Activated CD4-positive, alpha-beta T cell treated with anti-CD3 and anti-CD28 coated beads, Interleukin-2, amount 10 ng/mL, durations not matched to agents 24 days and 14 days (primary cell): ENCODE measurements around the gene CACNG6. TPM values are rescaled to one million over a fixed set of nuclear protein-coding genes. Genes with fewer than 3 reads are reported as not detected.

Experiments used
- DNase-seq: peaks from one replicate; pipeline ENCODE4 v3.0.0; 2022
- H3K27ac Mint-ChIP-seq: one replicate; pipeline ENCODE4 v1.8.0; 2022; ENCODE audit warnings: mild to moderate bottlenecking, mixed read lengths
- H3K27me3 Mint-ChIP-seq: one replicate; pipeline ENCODE4 v1.8.0; 2022; ENCODE audit warnings: mixed read lengths
- H3K36me3 Mint-ChIP-seq: one replicate; pipeline ENCODE4 v1.8.0; 2022; ENCODE audit warnings: low read depth, mild to moderate bottlenecking, mixed read lengths
- H3K4me1 Mint-ChIP-seq: one replicate; pipeline ENCODE4 v1.8.0; 2021; ENCODE audit warnings: mixed read lengths
- H3K4me3 Mint-ChIP-seq: one replicate; pipeline ENCODE4 v1.8.0; 2022; ENCODE audit warnings: mild to moderate bottlenecking, moderate library complexity, mixed read lengths
- H3K9me3 Mint-ChIP-seq: one replicate; pipeline ENCODE4 v1.8.0; 2021; ENCODE audit warnings: mixed read lengths
- intact Hi-C: fragments of 100-400 bp; cut with micrococcal nuclease; formaldehyde crosslinking; loops from one replicate; pipeline ENCODE4 v1.15.1; 2023
- total RNA-seq: library from RNA; stranded (reverse); gene quantifications from 2 replicates; pipeline ENCODE4 v1.2.3, GENCODE V29; 2022

CACNG6 gene
- total RNA-seq, 1 donor from 2014 or later: not detected

DNA sequence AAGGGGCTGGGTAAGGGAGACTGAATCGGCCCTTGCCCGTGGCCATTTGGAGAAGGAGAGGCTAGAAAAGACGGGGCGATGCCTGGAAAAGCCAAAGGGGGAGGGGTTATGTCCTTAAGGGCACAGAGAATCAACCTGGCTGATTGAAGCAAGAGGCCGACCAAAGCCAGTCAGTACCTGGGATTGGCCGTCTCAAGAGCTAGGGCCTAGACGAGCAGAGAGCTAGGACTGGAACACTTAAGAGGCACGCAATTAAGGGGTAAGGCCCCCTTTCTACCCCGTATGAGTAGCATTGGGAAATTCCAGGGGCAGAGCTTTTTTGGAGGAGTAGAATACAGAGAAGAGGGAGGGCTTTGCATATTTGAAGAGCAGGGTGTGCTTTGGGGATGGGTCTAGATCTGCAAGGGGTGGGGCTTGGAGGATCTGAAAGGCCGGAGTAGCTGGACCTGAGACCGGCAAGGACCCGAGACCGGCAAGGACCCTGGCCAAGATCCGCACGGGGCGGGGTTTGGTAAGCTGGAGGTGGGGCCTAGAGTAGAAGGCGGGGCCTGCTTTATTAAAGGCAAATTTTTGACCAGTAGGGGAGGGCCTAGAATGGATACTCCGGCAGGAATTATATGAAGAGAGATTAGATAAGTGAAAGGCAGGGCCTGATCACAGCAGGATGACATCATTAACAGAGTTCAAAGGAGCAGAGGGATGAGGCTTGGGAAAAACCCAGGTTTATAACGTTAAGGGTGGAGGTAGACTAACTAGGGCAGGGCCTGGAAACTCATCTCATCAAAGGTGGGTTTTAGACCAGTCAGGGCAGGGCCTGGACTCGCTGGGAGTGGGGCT is 10.7 kb upstream of the CACNG6 start:
- Mint-ChIP-seq H3K9me3 (peaks cover 20% of the 10 kb centered on the region), H3K27me3 (peaks cover 43% of the 10 kb centered on the region), H3K4me1 (peaks cover 15% of the 10 kb centered on the region), H3K27ac (no peak overlapping the region), H3K4me3 (peak overlapping the region; percentile 49), H3K36me3 (peaks cover 9% of the 10 kb centered on the region)
- intact Hi-C loops: no loop called here
- DNase-seq: no peak

DNA sequence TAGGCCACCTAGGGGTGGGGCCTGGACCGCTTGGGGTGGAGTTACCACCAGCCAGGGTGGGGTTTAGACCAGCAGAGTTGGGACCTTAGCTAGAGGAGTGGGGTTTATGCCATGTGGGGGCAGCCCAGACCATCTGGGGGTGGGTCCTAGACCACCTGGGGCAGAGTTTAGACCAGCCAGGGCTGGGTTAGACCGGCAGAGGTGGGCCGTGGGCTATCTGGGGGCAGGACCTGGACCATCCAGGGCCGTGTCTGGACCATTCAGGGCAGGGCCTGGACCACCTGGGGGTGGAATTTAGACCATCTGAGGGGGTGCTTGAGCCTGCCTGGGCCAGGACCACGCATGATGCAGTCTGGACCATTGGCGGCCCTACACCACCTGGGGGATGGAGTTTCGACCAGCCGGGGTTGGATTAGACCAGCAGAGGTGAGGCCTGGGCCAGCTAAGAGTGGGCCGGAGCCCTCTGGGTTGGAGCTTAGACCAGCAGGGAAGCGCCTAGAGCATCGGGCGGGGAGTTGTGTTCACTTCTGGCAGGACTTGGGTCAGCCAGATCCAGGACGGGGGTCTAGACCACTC is 10.0 kb upstream of the CACNG6 start:
- intact Hi-C loops: no loop called here
- Mint-ChIP-seq H3K4me3 (no peak overlapping the region), H3K27ac (no peak overlapping the region), H3K4me1 (peaks cover 15% of the 10 kb centered on the region), H3K36me3 (peaks cover 9% of the 10 kb centered on the region), H3K9me3 (peaks cover 20% of the 10 kb centered on the region), H3K27me3 (peaks cover 43% of the 10 kb centered on the region)
- no peak for DNase-seq

DNA sequence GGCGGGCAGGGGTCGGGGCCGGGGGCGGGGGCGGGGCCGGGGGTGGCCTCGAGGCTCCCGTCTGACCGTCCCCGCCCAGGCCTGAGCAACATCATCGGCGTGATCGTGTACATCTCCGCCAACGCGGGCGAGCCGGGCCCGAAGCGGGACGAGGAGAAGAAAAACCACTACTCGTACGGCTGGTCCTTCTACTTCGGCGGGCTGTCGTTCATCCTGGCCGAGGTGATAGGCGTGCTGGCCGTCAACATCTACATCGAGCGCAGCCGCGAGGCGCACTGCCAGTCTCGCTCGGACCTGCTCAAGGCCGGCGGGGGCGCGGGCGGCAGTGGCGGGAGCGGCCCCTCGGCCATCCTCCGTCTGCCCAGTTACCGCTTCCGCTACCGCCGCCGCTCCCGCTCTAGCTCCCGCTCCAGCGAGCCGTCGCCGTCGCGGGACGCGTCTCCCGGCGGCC is 9.4 kb upstream of the CACNG6 start:
- H3K4me1 Mint-ChIP-seq: peaks cover 15% of the 10 kb centered on the region
- intact Hi-C loops: no loop called here

DNA sequence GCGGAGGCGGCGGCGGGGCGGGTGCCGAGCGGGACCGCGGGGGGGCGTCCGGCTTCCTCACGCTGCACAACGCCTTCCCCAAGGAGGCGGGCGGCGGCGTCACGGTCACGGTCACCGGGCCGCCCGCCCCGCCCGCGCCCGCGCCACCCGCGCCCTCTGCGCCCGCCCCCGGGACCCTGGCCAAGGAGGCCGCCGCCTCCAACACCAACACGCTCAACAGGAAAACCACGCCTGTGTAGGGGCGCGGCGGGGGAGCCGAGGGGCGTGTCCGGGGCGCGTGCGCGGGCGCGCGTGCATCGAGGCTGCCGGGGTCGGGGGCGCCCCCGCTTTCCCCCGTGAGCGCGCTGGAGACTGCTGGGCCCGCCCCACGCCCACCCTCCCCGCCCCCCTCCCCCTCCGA is 8.8 kb upstream of the CACNG6 start:
- Mint-ChIP-seq H3K4me3 (no peak overlapping the region), H3K36me3 (peaks cover 9% of the 10 kb centered on the region), H3K4me1 (peaks cover 13% of the 10 kb centered on the region), H3K9me3 (peaks cover 18% of the 10 kb centered on the region), H3K27me3 (peaks cover 36% of the 10 kb centered on the region), H3K27ac (no peak overlapping the region)
- DNase-seq: peak; percentile 57
- intact Hi-C loops: no loop called here

More for the DNA sequence above, 9.4 kb upstream of the CACNG6 start:
- Mint-ChIP-seq H3K9me3 (peaks cover 20% of the 10 kb centered on the region), H3K4me3 (no peak overlapping the region), H3K27ac (no peak overlapping the region), H3K27me3 (peaks cover 40% of the 10 kb centered on the region), H3K36me3 (peaks cover 9% of the 10 kb centered on the region)
- no peak for DNase-seq

DNA sequence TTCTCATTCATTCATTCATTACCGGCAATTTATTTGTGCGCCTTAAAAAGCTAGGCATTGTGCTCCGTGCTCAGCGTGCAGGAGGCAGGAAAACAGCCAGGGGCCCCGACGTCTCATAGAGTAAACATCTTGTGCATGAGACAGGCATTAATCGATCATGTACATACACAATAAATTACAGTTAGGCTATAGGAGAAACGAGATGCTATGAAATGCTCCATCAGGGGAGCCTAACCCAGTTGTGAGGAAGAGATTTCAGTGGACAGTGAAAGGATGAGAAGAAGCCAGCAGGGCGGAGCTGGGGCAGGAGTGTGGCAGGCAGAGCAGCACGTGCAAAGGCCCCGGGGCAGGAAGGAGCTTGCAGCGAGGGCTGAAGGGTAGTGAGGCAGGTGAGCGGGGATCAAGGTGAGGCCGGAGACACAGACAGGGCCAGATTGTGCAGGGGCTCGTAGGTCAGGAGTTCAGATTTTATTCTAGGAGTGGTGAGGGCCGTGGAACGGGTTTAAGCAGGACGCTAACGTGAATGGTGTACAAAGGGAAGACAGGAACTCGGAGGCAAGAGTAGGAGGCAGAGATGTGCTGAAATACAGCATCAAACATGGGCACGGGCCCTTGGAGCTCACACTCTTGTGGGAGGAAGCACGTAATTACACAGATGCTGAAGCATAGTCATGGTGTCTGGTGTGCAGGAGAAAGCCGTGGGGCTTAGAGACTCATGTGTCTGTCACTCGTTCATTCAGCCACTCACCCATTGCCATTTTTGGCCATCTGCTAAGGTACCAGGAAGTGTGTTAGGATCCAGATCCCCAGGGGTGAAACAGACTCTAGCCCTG is 7.8 kb upstream of the CACNG6 start:
- intact Hi-C loops: no loop called here
- Mint-ChIP-seq H3K27me3 (peaks cover 27% of the 10 kb centered on the region), H3K9me3 (peaks cover 16% of the 10 kb centered on the region), H3K27ac (no peak overlapping the region), H3K4me3 (no peak overlapping the region), H3K4me1 (peaks cover 13% of the 10 kb centered on the region), H3K36me3 (peaks cover 9% of the 10 kb centered on the region)
- no peak for DNase-seq

DNA sequence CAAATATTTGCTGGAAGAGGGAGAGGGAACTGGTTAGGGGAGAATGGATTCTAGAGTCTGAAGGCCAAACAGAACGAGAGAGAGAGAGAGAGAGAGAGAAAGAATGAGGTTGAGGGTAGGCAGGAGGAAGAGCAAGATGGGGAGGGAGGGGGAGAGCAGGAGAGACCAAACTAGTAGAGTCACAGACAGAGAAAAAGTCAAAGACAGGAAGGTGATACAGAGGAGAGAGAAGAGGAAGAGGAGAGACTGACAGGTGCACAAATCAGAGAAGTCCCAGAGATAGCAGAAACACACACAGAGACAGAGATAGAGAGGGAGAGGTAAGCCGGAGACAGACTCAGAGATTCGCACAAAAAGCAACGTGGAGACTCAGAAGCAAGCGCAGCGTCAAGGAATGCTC is 5.6 kb upstream of the CACNG6 start:
- H3K4me1 Mint-ChIP-seq: peaks cover 2% of the 10 kb centered on the region
- H3K9me3 Mint-ChIP-seq: peaks cover 3% of the 10 kb centered on the region
- no peak overlapping the region for H3K27ac Mint-ChIP-seq
- DNase-seq: no peak
- H3K4me3 Mint-ChIP-seq: no peak overlapping the region
- intact Hi-C loops: no loop called here
- peaks cover 2% of the 10 kb centered on the region for H3K36me3 Mint-ChIP-seq
- H3K27me3 Mint-ChIP-seq: peaks cover 11% of the 10 kb centered on the region

DNA sequence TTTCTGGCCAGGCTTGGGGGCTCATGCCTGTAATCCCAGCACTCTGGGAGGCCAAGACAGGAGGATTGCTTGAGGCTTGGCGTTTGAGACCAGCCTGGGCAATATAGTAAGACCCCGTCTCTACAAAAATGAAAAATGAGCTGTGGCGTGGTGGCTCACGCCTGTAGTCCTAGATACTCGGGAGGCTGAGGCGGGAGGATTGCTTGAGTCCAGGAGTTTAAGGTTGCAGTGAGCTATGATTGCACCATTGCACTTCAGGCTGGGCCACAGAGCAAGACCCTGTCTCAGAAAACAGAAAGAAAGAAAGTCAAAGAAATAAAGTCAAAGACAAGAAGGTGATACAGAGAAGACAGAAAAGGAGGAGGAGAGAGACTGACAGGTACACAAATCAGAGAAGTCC is 2.5 kb upstream of the CACNG6 start:
- Mint-ChIP-seq H3K36me3 (no peaks in the 10 kb centered on the region), H3K4me3 (no peak overlapping the region), H3K9me3 (no peaks in the 10 kb centered on the region), H3K4me1 (no peaks in the 10 kb centered on the region), H3K27me3 (peaks cover 19% of the 10 kb centered on the region), H3K27ac (no peak overlapping the region)
- intact Hi-C loops: no loop called here
- DNase-seq: no peak

DNA sequence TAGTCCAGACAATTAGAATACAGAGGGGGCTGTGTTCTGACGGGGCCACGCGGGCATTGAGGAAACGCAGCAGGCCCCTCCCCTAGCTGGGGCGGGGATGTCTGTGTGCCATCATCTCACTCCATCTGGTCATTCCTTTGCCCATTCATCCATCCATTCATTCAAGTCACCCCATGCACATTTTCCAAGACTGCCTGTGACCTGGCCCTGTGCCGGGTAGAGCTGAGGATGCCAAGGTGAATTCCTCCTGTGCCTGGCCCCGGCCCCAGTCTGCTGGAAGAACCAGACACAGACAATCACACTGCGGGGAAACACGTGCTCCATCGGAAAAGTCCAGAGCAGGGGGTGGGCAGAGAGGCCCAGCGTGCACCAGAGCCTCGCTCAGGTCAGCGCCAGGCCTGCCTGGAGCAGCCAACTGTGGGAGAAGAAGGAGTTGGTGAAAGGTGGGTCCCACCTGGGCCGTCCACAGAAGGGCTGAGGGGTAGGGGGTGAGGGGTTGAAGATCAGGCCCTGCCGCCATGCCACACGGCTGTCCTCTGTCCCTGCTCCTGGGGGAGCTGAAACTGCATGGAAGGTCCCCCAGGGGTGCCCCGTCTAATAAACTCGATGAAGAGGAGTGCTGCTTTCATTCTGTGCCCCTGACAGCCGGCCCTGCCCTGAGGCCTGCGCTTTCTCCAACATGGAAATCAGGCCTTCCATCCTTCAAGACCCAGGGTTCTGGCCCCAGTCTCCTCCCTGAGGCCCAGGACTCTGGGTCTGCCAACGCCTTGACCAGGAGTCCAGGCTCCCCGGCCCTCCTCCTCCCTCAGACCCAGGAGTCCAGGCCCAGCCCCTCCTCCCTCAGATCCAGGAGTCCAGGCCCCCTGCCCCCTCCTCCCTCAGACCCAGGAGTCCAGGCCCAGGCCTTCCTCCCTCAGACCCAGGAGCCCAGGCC is 1.6 kb upstream of the CACNG6 start:
- Mint-ChIP-seq H3K27me3 (peaks cover 24% of the 10 kb centered on the region), H3K9me3 (no peaks in the 10 kb centered on the region), H3K4me3 (no peak overlapping the region), H3K27ac (no peak overlapping the region), H3K36me3 (no peaks in the 10 kb centered on the region), H3K4me1 (no peaks in the 10 kb centered on the region)
- intact Hi-C loops: no loop called here
- DNase-seq: no peak

DNA sequence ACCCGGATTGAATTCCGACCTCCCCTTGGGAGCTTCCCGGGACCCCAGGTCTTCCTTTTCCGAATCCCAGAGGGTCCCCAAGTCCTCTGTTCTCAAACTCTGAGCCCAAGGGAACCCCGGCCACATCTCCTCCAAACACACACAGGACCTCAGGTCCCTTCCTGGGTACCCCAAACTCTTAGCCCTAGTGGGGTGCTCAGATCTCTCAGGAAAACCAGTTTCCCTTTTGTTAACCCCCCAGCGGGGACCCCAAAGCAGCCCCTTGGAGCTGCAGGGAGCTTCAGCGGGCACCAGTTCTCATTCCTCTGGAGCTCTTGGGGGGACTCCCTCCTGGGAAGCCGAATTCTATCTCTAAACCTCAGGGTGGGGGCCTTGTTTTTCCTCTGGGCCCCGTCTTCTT is 774 bp downstream of the CACNG6 start:
- no peaks in the 10 kb centered on the region for H3K9me3 Mint-ChIP-seq
- no peaks in the 10 kb centered on the region for H3K36me3 Mint-ChIP-seq
- peaks cover 24% of the 10 kb centered on the region for H3K27me3 Mint-ChIP-seq
- H3K4me3 Mint-ChIP-seq: no peak overlapping the region
- DNase-seq: no peak
- no peaks in the 10 kb centered on the region for H3K4me1 Mint-ChIP-seq
- intact Hi-C loops: no loop called here
- H3K27ac Mint-ChIP-seq: no peak overlapping the region

DNA sequence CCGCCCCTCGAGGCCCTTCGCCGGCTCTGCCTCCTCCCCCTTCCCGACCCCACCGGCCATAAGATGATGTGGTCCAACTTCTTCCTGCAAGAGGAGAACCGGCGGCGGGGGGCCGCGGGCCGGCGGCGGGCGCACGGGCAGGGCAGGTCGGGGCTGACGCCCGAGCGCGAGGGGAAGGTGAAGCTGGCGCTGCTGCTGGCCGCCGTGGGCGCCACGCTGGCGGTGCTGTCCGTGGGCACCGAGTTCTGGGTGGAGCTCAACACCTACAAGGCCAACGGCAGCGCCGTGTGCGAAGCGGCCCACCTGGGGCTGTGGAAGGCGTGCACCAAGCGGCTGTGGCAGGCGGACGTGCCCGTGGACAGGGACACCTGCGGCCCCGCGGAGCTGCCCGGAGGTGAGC is 1.4 kb downstream of the CACNG6 start:
- no peaks in the 10 kb centered on the region for H3K9me3 Mint-ChIP-seq
- no peaks in the 10 kb centered on the region for H3K4me1 Mint-ChIP-seq
- H3K36me3 Mint-ChIP-seq: no peaks in the 10 kb centered on the region
- H3K27me3 Mint-ChIP-seq: peaks cover 24% of the 10 kb centered on the region
- no peak for DNase-seq
- intact Hi-C loops: no loop called here
- H3K4me3 Mint-ChIP-seq: no peak overlapping the region
- H3K27ac Mint-ChIP-seq: no peak overlapping the region

DNA sequence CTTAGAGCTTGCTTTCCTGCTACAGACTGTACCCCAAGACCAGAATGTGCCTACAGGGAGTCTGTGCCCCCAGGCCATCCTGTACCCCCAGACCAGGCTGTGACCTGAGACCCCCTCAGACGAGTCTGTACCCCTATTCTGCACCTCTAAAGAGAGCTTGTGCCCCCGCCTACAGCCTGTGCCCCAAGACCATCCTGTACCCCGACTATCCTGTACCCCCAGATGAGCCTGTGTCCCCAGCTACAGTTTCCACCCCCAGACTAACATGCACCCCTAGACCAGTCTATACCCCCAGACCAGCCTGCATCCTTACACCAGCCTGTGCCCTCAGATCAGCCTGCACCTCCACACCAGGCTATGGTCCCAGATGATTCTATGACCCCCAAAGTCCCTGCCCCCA is 2.0 kb downstream of the CACNG6 start:
- intact Hi-C loops: no loop called here
- Mint-ChIP-seq H3K9me3 (no peaks in the 10 kb centered on the region), H3K27me3 (peaks cover 24% of the 10 kb centered on the region), H3K4me3 (no peak overlapping the region), H3K27ac (no peak overlapping the region), H3K36me3 (no peaks in the 10 kb centered on the region), H3K4me1 (no peaks in the 10 kb centered on the region)
- no peak for DNase-seq

DNA sequence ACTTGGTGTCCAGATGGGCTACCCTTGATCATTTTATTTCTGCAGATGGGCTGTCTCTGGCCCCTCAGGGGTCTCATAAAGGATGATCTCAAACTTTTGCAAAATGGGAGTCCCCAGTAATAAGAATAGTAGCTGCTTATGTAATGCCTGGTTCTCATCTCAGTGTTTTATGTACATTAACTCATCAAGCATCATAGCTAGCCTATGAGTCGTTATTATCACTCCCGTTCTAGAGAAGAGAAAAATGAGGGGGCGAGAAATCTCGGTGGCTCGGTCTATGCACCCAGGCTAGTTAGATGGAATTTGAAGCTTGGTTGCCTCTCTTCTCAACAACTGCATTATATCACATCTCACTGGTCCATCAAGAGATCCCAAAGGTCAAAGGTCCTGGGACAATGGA is 3.4 kb downstream of the CACNG6 start:
- Mint-ChIP-seq H3K9me3 (no peaks in the 10 kb centered on the region), H3K4me3 (no peak overlapping the region), H3K36me3 (no peaks in the 10 kb centered on the region), H3K27me3 (peaks cover 21% of the 10 kb centered on the region), H3K4me1 (no peaks in the 10 kb centered on the region), H3K27ac (no peak overlapping the region)
- DNase-seq: no peak
- intact Hi-C loops: no loop called here

DNA sequence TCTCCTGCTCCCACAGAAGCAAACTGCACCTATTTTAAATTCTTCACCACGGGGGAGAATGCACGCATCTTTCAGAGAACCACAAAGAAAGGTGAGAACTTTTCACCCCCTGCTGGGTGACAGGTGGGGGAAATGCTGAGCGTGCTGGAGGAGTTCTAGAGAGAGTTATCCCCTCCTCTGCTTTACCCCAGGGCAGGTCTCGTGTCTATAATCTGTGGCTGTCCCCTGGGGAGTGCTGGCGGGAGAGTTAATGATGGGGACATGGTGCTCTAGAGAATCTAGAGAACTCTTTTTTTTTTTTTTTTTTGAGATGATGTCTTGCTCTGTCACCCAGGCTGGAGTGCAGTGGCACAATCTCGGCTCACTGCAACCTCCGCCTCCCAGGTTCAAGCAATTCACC is 6.8 kb downstream of the CACNG6 start:
- no peak overlapping the region for H3K4me3 Mint-ChIP-seq
- H3K9me3 Mint-ChIP-seq: no peaks in the 10 kb centered on the region
- no peaks in the 10 kb centered on the region for H3K4me1 Mint-ChIP-seq
- peaks cover 12% of the 10 kb centered on the region for H3K27me3 Mint-ChIP-seq
- H3K36me3 Mint-ChIP-seq: no peaks in the 10 kb centered on the region
- no peak overlapping the region for H3K27ac Mint-ChIP-seq
- intact Hi-C loops: no loop called here
- DNase-seq: no peak
